Calu3 (cell line): Measurements from ENCODE around the gene LUZP2. TPM values are rescaled to one million over a fixed set of nuclear protein-coding genes. Genes with fewer than 3 reads are reported as not detected.

ENCODE experiments used
- BruUV-seq: library from RNA; stranded (reverse); fragments of 400-500 nt; replicated peaks from 2 replicates; lab custom pipeline; 2021; lab: Mats Ljungman, UMichigan
- CTCF ChIA-PET: fragments of 300-600 bp; sonication (Branson Sonifier 250); formaldehyde crosslinking; loops from one replicate; lab custom pipeline; 2022; ENCODE audit warnings: antibody characterized with exemption; lab: Charles Lee
- DNase-seq: peaks from one replicate; pipeline ENCODE4 v3.0.0; 2022
- H3K27ac Mint-ChIP-seq: one replicate; pipeline ENCODE4 v1.8.0; 2022; ENCODE audit warnings: mixed read lengths; ENCODE audit not compliant: unreplicated experiment
- H3K27me3 Mint-ChIP-seq: one replicate; pipeline ENCODE4 v1.8.0; 2022; ENCODE audit warnings: mixed read lengths; ENCODE audit not compliant: unreplicated experiment
- H3K36me3 Mint-ChIP-seq: one replicate; pipeline ENCODE4 v1.8.0; 2022; ENCODE audit warnings: mild to moderate bottlenecking, moderate library complexity, mixed read lengths; ENCODE audit not compliant: insufficient read depth, unreplicated experiment
- H3K4me1 Mint-ChIP-seq: one replicate; pipeline ENCODE4 v1.8.0; 2022; ENCODE audit warnings: mild to moderate bottlenecking, low read depth, mixed read lengths; ENCODE audit not compliant: unreplicated experiment
- H3K4me3 Mint-ChIP-seq: one replicate; pipeline ENCODE4 v1.8.0; 2022; ENCODE audit warnings: mild to moderate bottlenecking, low read depth, moderate library complexity, mixed read lengths; ENCODE audit not compliant: unreplicated experiment
- H3K9me3 Mint-ChIP-seq: one replicate; pipeline ENCODE4 v1.8.0; 2022; ENCODE audit warnings: low read depth, mixed read lengths; ENCODE audit not compliant: unreplicated experiment
- CTCF ChIP-seq: fragments of 200-600 bp; IDR thresholded peaks from one replicate; pipeline ENCODE4 v1.8.0; 2022; ENCODE audit warnings: antibody characterized with exemption; ENCODE audit not compliant: unreplicated experiment
- intact Hi-C: fragments of 100-400 bp; cut with micrococcal nuclease; formaldehyde crosslinking; loops from one replicate; pipeline ENCODE4 v1.10.0; 2022; ENCODE audit not compliant: unreplicated experiment
- total RNA-seq: library from RNA; stranded (reverse); gene quantifications from 2 replicates; pipeline ENCODE4 v1.2.3, GENCODE V29; 2022

The LUZP2 gene
- total RNA-seq, 1 experiment from 2014 or later, result 0.73 TPM

- DNase-seq, result no peak
- no peaks in the 10 kb centered on the region for H3K36me3 Mint-ChIP-seq
- H3K4me3 Mint-ChIP-seq, result no peak overlapping the region
- CTCF ChIA-PET, result no interaction called here
- BruUV-seq, result no TSS peak
- H3K4me1 Mint-ChIP-seq, result peaks cover 6% of the 10 kb centered on the region
- intact Hi-C loops, result no loop called here
- H3K9me3 Mint-ChIP-seq, result peaks cover 8% of the 10 kb centered on the region
- no peak for TF ChIP-seq CTCF
- no peaks in the 10 kb centered on the region for H3K27me3 Mint-ChIP-seq
- no peak overlapping the region for H3K27ac Mint-ChIP-seq
Observed at GRCh38 chr11:24661331-24661730, 164.5 kb downstream of the LUZP2 start.

GRCh38 chr11:24664399-24664798 lies 167.5 kb downstream of the LUZP2 start:
- BruUV-seq, result no TSS peak
- peaks cover 8% of the 10 kb centered on the region for H3K9me3 Mint-ChIP-seq
- no peaks in the 10 kb centered on the region for H3K36me3 Mint-ChIP-seq
- TF ChIP-seq CTCF, result no peak
- no peaks in the 10 kb centered on the region for H3K27me3 Mint-ChIP-seq
- no peak for DNase-seq
- H3K4me1 Mint-ChIP-seq, result peaks cover 6% of the 10 kb centered on the region
- intact Hi-C loops, result no loop called here
- no peak overlapping the region for H3K27ac Mint-ChIP-seq
- CTCF ChIA-PET, result no interaction called here
- no peak overlapping the region for H3K4me3 Mint-ChIP-seq

GRCh38 chr11:24667353-24667968 lies 170.6 kb downstream of the LUZP2 start:
- Mint-ChIP-seq H3K4me3 (no peak overlapping the region), H3K4me1 (no peaks in the 10 kb centered on the region), H3K27me3 (no peaks in the 10 kb centered on the region), H3K36me3 (no peaks in the 10 kb centered on the region), H3K27ac (no peak overlapping the region), H3K9me3 (peaks cover 8% of the 10 kb centered on the region)
- intact Hi-C loops, result no loop called here
- no peak for DNase-seq
- CTCF ChIA-PET, result no interaction called here
- BruUV-seq, result no TSS peak
- TF ChIP-seq CTCF, result no peak

- DNase-seq, result no peak
- TF ChIP-seq CTCF, result no peak
Observed at GRCh38 chr11:24678703-24679348, 182.0 kb downstream of the LUZP2 start.

More at GRCh38 chr11:24678703-24679348, 182.0 kb downstream of the LUZP2 start:
- Mint-ChIP-seq H3K4me3 (no peak overlapping the region), H3K4me1 (peaks cover 7% of the 10 kb centered on the region), H3K27ac (no peak overlapping the region), H3K27me3 (no peaks in the 10 kb centered on the region), H3K36me3 (no peaks in the 10 kb centered on the region), H3K9me3 (no peaks in the 10 kb centered on the region)
- intact Hi-C loops, result no loop called here
- CTCF ChIA-PET, result interaction anchor here (0.6 kb wide), 1 partner anchor 462 kb away, joined by 4 read pairs; no protein-coding TSS in a partner anchor
- BruUV-seq, result no TSS peak
